ENCODE data around the gene NOC2L.

GRCh38 chr1:940107-941014 lies 18.7 kb downstream of the NOC2L start:
- TF ChIP-seq, protein P1, sequence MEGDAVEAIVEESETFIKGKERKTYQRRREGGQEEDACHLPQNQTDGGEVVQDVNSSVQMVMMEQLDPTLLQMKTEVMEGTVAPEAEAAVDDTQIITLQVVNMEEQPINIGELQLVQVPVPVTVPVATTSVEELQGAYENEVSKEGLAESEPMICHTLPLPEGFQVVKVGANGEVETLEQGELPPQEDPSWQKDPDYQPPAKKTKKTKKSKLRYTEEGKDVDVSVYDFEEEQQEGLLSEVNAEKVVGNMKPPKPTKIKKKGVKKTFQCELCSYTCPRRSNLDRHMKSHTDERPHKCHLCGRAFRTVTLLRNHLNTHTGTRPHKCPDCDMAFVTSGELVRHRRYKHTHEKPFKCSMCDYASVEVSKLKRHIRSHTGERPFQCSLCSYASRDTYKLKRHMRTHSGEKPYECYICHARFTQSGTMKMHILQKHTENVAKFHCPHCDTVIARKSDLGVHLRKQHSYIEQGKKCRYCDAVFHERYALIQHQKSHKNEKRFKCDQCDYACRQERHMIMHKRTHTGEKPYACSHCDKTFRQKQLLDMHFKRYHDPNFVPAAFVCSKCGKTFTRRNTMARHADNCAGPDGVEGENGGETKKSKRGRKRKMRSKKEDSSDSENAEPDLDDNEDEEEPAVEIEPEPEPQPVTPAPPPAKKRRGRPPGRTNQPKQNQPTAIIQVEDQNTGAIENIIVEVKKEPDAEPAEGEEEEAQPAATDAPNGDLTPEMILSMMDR (conservative IDR thresholded peaks at IDR 0.05; ENCODE audit: low read depth, low read length) = no peak
- no peak for TF ChIP-seq EZH2 (IDR thresholded peaks at IDR 0.05; ENCODE audit: borderline replicate concordance, low read depth, low read length, poor library complexity, severe bottlenecking)
